Stimulated activated CD8-positive, alpha-beta memory T cell treated with anti-CD3 and anti-CD28 coated beads, Interleukin-2, amount 100 ng/mL, for 48 hours (primary cell): ENCODE results near the gene SIRT3.

Experiments
- DNase-seq, 2 donors: peaks; one replicate each; pipeline ENCODE4 v3.0.0-alpha.2; 2020; ENCODE audit warnings: low read depth in 2 of 2

SIRT3 gene

DNA sequence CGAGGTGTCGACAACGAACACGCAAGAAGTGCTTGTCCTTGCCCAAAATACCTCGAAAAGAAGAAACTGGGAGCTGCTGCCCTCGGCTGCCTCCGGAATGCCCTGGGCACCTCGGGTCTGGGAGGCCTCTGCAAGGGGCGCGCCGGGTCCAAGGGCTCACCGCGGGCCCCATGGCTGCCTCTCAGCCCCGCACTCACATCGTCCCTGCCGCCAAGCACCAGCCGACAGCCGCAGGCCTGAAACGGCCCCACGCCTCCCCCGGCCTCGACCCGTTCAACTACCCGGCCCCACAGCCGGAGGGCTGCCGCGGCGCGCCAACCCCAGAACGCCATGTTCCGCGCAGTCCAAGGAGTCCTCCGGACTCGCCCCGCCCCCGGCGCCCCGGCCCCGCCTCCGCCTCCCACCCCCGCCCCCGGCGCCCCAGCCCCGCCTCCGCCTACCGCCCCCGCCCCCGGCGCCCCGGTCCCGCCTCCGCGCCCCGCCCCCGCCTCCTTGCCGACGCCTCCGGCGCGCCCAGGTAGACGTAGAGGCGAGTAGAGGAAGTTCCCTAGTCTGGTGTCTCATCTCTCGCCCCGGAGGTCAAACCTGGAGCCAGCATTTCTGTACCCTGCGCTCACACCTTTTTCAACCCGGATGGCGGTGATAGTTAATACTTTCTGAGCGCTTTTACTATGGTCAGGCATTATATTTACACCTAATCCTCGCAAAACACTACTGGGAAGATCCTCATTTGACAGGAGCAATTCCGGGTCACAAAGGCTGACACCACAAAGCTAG lies at the start of gene SIRT3:
SIRT3 (minus strand) TSS at position 346 of the 777 bp plus-strand sequence; CDS start at position 332, 14 bp downstream.
- DNase-seq = peak; percentile 64 to 65

DNA sequence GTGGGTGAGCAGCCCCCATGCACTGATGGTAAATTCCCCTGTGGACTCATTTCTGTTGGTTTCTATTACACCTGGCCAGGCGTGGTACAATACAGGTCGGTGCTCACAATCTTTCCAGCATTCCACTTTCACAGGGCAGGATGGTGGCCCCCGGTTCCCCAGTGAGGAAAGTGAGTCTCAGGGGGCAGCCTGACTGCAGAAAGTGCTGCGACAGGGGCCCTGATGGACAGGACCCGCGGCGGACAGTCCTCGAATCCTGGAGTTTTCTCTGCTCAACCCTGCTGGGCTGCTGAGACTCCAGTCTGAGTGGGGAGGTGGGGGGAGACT lies 49.7 kb upstream of the SIRT3 start:
- DNase-seq = no peak

DNA sequence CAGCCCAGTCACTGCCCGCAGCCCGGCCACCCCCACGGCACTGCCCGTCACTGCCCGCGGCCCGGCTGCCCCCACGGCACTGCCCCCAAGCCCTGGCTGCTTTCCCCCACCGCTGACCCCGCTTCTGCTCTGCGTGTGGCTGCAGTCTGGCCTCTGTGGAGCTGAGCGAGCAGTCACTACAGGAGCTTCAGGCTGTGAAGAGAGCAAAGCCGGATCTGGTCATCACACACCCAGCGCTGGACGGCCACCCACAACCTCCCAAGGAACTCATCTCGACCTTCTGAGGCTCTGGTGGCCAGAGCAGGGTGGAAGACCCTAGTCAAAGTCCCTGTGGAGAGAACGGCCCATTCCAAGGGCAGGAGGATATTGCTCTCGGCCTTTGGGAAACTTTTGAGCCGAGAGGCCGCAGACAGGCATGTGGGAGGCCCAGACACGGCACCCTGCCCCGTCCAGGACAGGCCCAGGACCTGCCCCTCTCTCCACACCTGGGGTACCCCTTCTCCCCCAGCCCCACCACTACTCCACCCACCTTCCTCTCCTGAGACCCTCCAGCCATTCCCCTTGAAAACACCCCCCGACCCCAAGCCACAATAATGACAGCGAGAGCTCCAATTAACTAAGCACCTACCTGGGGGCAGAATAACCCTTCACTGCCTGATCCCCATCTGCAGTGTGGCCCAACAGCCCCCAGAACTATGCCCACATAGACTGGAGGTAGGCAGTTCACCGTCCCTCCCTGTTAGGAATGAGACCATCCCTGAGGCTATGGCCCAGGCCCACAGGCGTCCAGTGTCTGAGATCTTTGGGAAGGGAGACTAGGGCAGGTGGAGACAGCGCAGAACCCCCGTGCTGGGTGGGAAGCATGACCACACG lies 49.1 kb upstream of the SIRT3 start:
- no peak for DNase-seq

DNA sequence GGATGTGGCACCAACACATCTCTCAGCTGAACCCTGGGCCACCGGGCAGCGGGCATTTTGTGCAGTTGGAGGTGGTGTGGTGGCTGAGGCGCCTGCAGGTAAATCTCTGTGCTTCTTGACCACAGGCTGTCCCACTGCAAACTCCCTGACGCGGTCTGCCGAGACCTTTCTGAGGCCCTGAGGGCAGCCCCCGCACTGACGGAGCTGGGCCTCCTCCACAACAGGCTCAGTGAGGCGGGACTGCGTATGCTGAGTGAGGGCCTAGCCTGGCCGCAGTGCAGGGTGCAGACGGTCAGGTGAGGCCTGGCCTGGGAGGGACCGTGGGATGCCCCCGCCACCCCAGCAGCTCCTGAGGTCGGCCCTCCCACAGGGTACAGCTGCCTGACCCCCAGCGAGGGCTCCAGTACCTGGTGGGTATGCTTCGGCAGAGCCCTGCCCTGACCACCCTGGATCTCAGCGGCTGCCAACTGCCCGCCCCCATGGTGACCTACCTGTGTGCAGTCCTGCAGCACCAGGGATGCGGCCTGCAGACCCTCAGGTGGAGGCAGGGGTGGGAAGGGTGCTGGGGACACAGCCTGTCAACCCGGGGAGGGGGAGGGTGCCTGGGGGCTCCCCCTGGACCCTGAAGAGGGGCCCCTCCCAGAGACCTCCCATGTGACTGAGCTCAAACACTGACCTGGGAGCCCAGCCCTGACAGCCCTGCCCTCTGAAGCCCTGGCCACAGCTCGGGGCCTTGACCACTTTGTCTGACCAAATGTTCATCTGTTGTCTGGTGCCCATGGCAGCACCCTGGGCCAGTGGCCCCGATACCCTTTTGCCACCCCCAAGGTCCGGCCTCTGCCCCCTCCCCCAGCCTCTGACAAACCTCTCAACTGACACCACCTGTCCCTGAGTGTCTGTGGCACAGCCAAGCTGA lies 48.2 kb upstream of the SIRT3 start:
- DNase-seq = no peak

DNA sequence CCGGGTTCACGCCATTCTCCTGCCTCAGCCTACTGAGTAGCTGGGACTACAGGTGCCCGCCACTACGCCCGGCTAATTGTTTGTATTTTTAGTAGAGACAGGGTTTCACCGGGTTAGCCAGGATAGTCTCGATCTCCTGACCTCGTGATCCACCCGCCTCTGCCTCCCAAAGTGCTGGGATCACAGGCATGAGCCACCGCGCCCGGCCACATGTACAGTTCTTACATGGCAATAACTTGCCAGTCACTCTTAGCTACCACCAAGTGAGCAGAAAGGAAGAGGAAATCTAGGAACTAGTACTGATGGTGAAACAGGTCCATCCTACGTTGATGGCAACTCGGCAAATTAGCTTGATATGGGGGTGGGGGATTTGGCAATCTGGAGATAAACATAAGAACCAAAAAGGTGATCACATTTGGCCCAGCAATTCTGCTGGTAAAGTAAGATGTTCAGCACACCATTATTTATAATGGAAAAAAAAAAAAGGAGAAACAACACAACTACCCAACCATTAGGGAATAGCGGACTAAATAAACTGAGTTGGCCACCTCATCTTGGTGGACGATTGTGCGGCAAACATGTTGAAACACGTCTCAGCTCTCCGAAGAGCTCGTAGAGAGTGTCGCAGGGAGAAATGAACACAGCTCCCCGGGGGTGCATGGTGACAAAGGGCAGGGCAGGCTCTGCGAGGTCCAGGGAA lies 47.4 kb upstream of the SIRT3 start:
- no peak for DNase-seq

DNA sequence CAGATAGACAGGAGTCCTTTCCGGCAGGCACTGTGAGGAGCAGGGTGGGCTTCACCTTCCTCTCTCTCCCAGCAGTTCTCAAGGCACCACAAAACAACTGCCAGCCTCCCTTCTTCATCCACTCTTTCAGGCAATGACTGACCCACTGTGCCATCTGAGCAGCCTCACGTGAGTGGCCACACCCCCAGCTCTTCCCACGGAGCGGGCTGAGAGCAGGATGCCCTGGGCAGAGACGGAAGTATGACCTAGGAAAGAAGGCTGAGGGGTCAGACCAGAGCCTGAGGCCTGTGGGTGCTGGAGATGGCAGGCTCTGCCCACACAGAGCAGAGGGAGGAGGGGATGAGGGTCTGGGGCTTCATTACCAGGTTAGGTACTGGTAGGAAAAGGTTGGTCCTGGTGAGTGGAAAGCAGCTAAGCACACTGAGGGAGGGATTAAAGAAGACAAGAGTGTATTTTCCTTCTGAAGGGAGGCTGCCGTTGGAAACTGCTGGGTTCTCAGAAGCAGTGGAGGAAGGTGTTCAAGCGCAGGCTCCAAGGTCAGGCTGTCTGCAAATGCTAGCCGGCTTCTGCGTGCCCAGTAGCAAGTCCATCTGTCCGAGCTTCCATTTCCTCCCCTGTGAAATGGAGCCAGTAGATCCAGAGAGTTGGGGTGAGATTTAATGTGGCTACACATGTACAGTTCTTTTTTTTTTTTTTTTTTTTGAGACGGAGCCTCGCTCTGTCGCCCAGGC lies 46.7 kb upstream of the SIRT3 start:
- no peak for DNase-seq

DNA sequence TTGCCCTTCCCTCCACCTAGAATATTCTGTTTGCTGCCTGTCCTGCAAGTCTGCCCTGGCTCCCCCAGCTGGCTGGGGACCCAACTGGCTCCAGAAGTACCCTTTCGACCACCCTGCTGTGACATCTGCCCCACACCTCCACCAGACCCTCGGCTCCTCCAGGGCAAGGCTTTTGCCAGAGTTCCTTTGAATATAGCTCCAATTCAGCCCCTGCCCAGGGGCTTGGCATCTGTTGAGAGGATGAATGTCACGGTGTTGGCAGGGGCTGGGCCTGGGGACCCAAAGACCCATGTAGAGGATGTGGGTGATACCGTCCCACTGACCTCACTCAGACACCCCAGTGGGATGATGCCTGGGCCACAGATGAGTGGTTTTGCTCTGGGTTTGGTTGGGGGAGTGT lies 46.0 kb upstream of the SIRT3 start:
- no peak for DNase-seq

DNA sequence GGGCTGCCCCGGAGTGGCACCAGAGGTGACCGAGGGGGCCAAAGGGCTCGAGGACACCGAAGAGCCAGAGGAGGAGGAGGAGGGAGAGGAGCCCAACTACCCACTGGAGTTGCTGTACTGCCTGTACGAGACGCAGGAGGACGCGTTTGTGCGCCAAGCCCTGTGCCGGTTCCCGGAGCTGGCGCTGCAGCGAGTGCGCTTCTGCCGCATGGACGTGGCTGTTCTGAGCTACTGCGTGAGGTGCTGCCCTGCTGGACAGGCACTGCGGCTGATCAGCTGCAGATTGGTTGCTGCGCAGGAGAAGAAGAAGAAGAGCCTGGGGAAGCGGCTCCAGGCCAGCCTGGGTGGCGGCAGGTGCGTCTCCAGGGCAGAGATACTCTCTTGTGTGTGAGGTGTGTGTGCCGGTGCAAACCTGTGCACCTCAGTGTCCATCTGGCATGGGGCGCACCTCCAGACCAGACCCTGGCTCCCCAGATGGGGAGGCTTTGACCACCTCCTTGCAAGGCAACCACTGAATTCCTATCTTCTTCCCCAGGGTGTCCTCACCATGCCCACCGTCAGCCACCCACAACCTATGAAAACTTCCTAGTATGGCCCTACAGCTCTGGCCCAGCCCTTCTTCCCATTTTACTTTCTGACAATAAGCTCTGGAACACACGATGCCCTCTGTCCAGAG lies 45.5 kb upstream of the SIRT3 start:
- no peak for DNase-seq

DNA sequence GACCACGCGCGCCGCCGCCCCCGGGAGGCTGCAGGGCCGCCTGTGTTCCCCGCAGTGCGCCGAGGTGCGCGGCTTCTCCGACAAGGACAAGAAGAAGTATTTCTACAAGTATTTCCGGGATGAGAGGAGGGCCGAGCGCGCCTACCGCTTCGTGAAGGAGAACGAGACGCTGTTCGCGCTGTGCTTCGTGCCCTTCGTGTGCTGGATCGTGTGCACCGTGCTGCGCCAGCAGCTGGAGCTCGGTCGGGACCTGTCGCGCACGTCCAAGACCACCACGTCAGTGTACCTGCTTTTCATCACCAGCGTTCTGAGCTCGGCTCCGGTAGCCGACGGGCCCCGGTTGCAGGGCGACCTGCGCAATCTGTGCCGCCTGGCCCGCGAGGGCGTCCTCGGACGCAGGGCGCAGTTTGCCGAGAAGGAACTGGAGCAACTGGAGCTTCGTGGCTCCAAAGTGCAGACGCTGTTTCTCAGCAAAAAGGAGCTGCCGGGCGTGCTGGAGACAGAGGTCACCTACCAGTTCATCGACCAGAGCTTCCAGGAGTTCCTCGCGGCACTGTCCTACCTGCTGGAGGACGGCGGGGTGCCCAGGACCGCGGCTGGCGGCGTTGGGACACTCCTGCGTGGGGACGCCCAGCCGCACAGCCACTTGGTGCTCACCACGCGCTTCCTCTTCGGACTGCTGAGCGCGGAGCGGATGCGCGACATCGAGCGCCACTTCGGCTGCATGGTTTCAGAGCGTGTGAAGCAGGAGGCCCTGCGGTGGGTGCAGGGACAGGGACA lies 44.8 kb upstream of the SIRT3 start:
- no peak for DNase-seq

DNA sequence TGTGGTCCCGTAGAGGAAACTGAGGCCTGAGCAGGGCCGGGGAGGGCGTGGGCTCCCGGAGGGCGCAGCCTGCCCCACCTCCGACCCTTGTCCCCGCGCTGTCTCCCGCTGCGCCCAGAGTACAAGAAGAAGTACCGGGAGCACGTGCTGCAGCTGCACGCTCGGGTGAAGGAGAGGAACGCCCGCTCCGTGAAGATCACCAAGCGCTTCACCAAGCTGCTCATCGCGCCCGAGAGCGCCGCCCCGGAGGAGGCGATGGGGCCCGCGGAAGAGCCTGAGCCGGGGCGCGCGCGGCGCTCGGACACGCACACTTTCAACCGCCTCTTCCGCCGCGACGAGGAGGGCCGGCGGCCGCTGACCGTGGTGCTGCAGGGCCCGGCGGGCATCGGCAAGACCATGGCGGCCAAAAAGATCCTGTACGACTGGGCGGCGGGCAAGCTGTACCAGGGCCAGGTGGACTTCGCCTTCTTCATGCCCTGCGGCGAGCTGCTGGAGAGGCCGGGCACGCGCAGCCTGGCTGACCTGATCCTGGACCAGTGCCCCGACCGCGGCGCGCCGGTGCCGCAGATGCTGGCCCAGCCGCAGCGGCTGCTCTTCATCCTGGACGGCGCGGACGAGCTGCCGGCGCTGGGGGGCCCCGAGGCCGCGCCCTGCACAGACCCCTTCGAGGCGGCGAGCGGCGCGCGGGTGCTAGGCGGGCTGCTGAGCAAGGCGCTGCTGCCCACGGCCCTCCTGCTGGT lies 44.0 kb upstream of the SIRT3 start:
- no peak for DNase-seq

DNA sequence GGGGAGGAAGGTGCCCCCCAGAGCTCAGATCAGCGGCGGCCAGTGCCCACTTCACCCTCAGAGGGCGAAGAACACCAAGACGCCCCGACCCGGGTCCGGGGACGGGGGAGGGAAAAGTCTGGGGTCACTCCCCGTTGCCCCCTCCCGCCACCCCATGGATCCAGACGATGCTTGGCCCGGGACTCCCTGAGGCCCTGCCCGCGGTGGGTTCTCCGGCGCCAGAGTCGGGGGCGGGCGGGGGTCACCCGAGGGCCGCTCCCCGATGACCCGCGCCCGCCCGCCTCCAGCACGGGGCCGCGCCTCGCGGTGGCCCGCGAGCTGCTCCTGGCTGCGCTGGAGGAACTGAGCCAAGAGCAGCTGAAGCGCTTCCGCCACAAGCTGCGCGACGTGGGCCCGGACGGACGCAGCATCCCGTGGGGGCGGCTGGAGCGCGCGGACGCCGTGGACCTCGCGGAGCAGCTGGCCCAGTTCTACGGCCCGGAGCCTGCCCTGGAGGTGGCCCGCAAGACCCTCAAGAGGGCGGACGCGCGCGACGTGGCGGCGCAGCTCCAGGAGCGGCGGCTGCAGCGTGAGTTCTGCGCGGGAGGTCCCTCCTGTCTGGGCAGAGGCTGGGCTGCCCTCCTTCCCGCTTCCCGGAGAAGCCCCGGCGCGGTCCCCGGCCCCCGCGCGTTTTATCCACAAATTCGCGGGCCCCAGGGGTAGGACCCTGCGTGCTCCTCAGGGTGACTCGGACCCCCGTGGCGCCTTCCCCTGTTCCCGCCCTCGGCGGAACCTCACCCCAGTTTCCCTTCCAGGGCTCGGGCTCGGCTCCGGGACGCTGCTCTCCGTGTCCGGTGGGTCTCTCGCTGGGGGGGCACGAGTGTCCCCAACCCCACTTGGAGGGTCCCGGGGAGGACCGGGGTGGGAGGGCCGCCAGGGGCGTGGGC lies 43.2 kb upstream of the SIRT3 start:
- no peak for DNase-seq

DNA sequence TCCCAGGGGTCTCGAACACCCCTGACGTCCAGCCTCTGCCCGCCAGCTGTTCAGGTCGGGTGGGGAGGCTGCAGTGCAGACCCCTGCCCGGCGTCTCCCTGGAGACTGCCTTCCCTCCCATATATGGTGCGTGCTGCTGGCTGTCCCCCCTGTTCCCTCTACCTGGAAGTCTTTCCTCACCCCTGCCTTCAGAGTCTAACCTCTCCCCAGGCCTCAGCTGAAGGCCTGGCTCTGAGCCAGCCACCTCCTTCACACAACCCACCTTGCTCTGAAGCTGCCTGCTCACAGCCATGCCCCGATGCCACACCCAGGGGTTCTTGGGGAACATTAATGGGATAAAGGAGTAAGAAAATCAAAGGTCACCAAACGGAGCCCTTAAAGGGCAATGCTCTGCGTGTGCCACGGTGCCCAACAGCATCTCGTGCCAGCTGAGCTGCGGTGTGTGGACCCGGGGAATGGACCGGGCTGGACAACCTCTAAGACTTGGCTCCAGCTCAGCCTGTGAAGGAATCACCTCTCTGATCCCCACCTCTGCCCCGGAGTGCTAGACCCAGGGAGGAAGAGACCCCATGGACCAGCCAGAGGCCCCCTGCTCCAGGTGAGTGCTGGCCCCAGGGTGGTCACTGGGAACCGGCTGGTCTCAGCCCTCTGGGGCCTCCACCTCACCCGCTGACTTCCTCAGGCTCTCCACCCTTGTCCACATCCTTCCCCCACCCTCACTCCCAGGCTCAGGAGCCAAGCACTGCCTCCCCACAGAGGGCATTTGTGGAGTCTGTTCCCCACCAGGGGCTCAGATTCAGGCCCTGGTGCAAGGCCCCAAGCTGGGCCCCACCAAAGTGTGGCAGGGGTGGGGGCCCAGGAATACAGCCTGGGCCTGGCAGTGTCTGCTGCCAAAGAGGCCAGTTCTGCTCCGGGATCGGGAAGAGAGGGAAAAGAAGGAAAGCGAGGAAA lies 42.1 kb upstream of the SIRT3 start, which contains the start of gene NLRP6:
NLRP6 (plus strand) TSS at position 407 of the 951 bp plus-strand sequence; CDS start at position 570, 163 bp downstream.
- no peak for DNase-seq

DNA sequence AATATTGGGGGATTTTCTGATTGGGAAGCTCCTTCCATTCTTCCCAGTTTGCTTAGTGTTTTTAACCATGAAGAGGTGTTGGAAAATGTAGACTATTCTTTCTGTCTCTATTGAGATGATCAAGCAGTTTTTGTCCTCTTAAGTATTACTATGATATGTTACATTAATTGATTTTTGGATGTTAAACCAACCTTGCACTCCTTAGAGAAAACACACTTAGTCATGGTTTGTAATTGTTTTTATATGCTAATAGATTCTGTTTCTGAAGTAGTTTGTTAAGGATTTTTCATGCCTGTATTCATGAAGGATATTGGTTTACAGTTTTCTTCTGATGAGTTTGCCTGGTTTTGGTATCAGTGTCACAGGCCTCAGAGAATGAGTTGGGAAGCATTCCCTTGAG lies 40.1 kb upstream of the SIRT3 start:
- DNase-seq = no peak

DNA sequence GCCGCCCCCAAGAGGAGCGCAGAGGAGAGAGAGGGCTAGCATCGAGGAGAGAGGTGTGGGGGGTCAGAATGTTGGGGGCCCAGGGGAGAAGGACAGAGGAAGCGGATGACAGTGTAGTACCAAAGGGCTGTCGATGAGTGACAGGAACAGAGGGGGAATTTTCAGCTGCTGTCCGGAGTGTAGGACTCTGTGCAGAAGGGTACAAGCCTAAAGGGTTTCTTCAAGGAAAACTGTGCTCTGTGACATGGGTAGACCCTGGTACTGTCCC lies 36.7 kb upstream of the SIRT3 start:
- no peak for DNase-seq

DNA sequence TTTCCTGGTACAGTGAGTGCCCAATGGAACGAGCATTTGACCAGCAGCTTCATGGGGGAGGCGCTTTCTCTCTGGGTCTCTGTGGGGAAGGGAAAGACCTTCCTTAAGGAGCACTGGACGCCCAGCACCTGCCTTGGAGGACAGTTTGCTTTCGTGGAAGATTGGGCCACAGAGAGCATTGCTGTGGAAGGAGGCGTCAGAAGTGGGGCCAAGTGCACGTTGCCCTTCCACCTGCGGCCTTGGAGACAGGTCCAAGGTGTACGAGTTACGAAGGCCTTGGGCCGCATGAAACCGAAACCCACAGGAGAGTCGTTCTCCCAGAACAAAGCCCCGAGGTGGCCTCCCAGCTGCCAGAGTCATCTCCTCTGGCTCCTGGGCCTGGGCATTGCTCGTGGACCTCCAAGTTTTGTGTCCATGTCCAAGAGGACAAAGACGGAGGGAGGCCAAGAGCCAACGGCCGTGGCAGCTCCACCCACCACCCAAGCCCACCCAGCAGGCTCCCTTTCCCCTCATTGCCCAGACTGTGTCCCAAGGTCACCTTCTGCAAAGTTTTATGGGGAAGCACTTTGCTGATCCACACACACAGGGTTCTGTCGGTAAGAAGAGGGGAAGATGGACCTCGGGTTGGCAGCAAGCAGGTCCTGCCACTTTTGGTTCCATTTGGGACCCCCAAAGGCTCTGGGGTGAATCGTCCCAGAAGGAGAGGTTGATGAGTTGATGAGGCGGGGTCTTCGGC lies 36.2 kb upstream of the SIRT3 start:
- no peak for DNase-seq

DNA sequence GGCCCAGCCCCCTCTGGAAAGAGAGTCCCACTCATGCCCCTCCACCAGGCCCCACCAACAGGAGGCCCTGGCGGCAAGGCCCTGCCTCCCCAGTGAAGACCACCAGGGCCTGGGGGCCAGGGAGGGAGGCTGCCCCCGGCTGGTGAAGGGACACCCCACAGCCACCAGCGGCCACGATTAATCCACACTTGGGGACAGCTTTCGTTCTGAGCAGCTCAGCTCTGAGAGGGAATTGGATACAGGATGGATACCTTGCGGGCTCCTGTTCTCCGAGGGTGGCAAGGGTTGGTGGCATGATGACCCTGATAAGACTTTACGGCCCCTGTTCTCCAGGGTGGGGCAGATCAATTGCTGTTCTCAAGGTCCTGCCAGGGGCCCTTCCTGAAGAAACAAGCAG lies 35.2 kb upstream of the SIRT3 start:
- DNase-seq = no peak
